GM12892 (cell line): ENCODE data around the gene WDFY3.

ENCODE experiments used
- POLR2A ChIP-seq: IDR thresholded peaks from 2 replicates; pipeline ENCODE4 v1.6.1; 2011; ENCODE audit warnings: low read depth, low read length, control low read depth
- POLR2AphosphoS5 ChIP-seq: IDR thresholded peaks from 2 replicates; pipeline ENCODE4 v1.6.1; 2011; ENCODE audit warnings: low read depth, low read length, control low read depth
- TAF1 ChIP-seq: IDR thresholded peaks from 2 replicates; pipeline ENCODE4 v1.6.1; 2011; ENCODE audit warnings: low read depth, mild to moderate bottlenecking, control low read depth, low read length, borderline replicate concordance

DNA sequence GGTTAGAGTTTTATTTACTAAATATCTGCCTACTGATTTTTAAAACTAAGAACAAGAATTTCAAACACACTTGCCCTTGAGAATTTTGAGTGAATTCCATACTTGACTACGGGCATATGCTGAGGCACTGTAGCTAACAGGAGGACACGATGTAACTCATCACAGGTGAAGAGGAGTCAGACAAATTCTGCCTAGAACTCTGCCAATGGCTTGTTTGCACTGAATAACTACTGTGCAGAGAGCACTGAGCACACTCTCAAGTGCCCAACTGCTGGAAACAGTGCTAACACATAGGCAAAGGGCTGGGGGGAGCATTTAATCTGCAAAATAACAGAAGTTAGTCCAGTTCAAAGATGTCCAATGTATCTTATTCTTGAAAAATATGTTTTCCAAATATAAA, 104.4 kb downstream of the WDFY3 start:
- TF ChIP-seq POLR2A (no peak), POLR2AphosphoS5 (no peak), TAF1 (no peak)
